SH-SY5Y (cell line): ENCODE results near the gene HK3.

Experiments
- GATA2 ChIP-seq: IDR thresholded peaks from 2 replicates; pipeline ENCODE4 v1.6.1; 2011; ENCODE audit warnings: mild to moderate bottlenecking, low read depth, low read length
- GATA3 ChIP-seq: IDR thresholded peaks from 2 replicates; pipeline ENCODE4 v1.6.1; 2011; ENCODE audit warnings: low read depth, mild to moderate bottlenecking, low read length, moderate library complexity

GRCh38 chr5:176863765-176864098 lies 35.4 kb downstream of the HK3 start:
- TF ChIP-seq GATA2: no peak
- TF ChIP-seq GATA3: no peak
